ENCODE measurements around the gene MYO1G. TPM values are rescaled to one million over a fixed set of nuclear protein-coding genes. Genes with fewer than 3 reads are reported as not detected.
A peak's percentile ranks its signal among the peaks of the same experiment; 100 is the strongest.
"Not testable (repeated sequence)": the region's sequence is repeated elsewhere in the genome, so short reads cannot be mapped to it uniquely, and the experiment has no call there.

MYO1G gene
- total RNA-seq, 1 donor from 2014 or later, result 0.53 TPM

DNA sequence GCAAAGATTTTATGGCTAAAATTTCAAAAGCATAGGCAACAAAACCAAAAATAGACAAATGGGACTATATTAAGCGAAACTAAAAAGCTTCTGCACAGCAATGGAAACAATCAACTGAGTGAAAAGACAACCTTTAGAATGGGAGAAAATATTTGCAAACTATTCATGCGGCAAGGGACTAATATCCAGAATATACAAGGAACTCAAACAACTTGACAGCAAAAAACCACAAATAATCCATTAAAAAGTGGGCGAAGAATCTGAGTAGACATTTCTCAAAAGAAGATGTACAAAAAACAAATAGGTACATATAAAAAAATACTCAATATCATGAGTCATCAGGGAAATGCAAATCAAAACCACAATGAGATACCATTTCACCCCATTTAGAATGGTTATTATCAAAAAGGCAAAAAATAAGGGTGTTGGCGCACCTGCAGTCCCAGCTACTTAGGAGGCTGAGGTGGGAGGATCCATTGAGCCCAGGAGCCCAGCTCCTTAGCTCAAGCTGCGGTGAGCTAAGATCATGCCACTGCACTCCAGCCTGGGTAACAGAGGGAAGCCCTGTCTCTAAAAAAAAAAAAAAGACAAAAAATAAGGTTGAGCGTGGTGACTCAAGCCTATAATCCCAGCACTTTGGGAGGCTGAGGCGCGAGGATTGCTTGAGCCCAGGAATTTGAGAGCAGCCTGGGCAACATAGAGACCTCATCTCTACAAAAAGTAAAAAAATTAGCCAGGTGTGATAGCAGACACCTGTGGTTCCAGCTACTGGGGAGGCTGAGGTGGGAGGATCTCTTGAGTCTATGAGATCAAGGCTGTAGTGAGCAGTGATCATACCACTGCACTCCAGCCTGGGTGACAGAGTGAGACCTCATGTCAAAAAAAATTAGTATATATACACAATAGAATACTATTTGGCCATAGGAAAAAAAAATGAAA is 17.0 kb upstream of the MYO1G start:
- peaks cover 13% of the 10 kb centered on the region for H3K4me1 Mint-ChIP-seq (ENCODE audit: unreplicated experiment)
- TF ChIP-seq CTCF (conservative IDR thresholded peaks at IDR 0.05), result no peak
- no peaks in the 10 kb centered on the region for H3K36me3 Mint-ChIP-seq
- peak overlapping the region; percentile 62 for H3K4me3 Mint-ChIP-seq
- no peaks in the 10 kb centered on the region for H3K9me3 Mint-ChIP-seq
- peak overlapping the region; percentile 43 for H3K27ac Mint-ChIP-seq
- no peaks in the 10 kb centered on the region for H3K27me3 Mint-ChIP-seq
- no peak for DNase-seq (ENCODE audit: extremely low spot score, unreplicated experiment)

- H3K27ac Mint-ChIP-seq, result peak overlapping the region; percentile 37
- H3K36me3 Mint-ChIP-seq, result no peaks in the 10 kb centered on the region
- peak overlapping the region; percentile 12 for H3K4me3 Mint-ChIP-seq
- H3K27me3 Mint-ChIP-seq, result no peaks in the 10 kb centered on the region
- no peak for TF ChIP-seq CTCF (conservative IDR thresholded peaks at IDR 0.05)
- DNase-seq (ENCODE audit: extremely low spot score, unreplicated experiment), result no peak
- no peaks in the 10 kb centered on the region for H3K9me3 Mint-ChIP-seq
- peaks cover 19% of the 10 kb centered on the region for H3K4me1 Mint-ChIP-seq (ENCODE audit: unreplicated experiment)
These were observed 16.2 kb upstream of the MYO1G start for GRCh38 chr7:44994877-44995554.

DNA sequence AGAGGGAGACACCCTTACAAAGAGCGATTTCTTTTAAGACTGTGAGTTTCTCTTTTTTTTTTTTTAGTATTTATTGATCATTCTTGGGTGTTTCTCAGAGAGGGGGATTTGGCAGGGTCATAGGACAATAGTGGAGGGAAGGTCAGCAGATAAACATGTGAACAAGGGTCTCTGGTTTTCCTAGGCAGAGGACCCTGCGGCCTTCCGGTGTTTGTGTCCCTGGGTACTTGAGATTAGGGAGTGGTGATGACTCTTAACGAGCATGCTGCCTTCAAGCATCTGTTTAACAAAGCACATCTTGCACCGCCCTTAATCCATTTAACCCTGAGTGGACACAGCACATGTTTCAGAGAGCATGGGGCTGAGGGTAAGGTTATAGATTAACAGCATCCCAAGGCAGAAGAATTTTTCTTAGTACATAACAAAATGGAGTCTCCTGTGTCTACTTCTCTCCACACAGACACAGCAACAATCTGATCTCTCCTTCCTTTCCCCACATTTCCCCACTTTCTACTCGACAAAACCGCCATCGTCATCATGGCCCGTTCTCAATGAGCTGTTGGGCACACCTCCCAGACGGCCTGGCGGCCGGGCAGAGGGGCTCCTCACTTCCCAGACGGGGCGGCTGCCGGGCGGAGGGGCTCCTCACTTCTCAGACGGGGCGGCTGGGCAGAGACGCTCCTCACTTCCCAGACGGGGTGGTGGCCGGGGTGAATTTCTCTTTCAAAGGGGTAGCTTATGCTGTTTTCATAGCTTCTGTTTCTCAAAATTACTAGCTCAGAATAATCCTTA is 13.4 kb upstream of the MYO1G start:
- DNase-seq (ENCODE audit: extremely low spot score, unreplicated experiment); H3K4me3 Mint-ChIP-seq; H3K27me3 Mint-ChIP-seq; H3K36me3 Mint-ChIP-seq; H3K9me3 Mint-ChIP-seq: not testable (repeated sequence)
- peak overlapping the region; percentile 39 for H3K27ac Mint-ChIP-seq
- H3K4me1 Mint-ChIP-seq (ENCODE audit: unreplicated experiment), result peaks cover 22% of the 10 kb centered on the region

DNA sequence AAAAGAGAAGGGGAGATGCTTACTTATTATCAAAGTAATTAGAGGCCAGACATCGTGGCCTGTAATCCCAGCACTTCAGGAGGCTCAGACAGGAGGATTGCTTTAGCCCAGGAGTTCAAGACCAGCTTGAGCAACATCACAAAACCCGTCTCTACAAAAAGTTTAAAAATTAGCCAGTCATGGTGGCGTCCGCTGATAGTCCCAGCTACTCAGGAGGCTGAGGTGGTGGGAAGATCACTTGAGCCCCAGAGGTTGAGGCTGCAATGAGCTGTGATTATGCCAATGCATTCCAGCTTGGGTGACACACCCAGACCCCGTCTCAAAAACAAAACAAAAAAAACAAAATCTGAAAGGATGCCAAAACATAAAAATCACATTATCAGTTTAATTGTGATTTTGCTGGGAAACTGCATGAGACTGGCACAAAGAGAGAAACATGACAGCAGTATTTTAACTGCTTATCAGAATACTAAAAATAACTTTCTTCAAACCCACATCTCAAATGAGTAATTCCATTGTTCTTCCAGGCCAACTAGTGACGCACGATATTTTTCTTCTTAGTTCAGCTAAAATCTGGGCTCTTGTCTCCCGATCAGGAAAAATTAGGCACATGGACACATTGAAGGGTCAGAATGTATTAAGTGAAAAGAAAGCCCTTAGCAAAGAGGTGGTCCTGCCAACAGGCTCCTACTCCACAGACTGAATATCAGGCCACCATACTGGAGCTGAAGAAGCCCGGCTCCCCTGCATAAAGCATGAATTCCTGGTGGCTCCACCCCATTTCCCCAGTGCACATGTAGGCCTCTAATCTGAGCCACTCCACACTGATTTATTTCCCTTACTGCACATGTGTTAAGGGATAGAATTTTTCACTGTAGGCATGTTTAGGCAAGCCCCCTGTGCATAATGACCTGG is 11.6 kb upstream of the MYO1G start:
- TF ChIP-seq CTCF (conservative IDR thresholded peaks at IDR 0.05), result no peak
- peaks cover 35% of the 10 kb centered on the region for H3K4me1 Mint-ChIP-seq (ENCODE audit: unreplicated experiment)
- H3K36me3 Mint-ChIP-seq, result peaks cover 9% of the 10 kb centered on the region
- peak overlapping the region; percentile 85 for H3K27ac Mint-ChIP-seq
- no peaks in the 10 kb centered on the region for H3K9me3 Mint-ChIP-seq
- H3K4me3 Mint-ChIP-seq, result peak overlapping the region; percentile 76
- DNase-seq (ENCODE audit: extremely low spot score, unreplicated experiment), result no peak
- no peaks in the 10 kb centered on the region for H3K27me3 Mint-ChIP-seq

DNA sequence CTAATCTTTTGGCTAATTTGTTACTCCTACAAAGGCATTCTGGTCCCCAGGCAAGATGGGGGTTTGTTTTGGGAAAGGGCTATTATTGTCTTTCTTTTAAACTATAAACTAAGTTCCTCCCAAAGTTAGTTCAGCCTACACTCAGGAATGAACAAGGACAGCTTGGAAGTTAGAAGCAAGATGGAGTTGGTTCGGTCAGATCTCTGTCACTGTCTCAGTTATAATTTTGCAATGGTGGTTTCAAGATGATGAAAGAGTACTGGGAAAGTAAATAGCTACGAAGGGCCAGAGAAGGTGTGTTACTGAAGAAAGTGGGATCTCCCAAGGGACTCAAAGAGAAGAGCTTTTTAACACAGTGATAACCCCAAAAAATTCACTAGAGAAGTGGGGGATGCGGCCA is 10.3 kb upstream of the MYO1G start:
- H3K36me3 Mint-ChIP-seq, result peaks cover 20% of the 10 kb centered on the region
- no peak for TF ChIP-seq CTCF (conservative IDR thresholded peaks at IDR 0.05)
- no peak for DNase-seq (ENCODE audit: extremely low spot score, unreplicated experiment)
- no peak overlapping the region for H3K4me3 Mint-ChIP-seq
- H3K27ac Mint-ChIP-seq, result peak overlapping the region; percentile 32
- peaks cover 48% of the 10 kb centered on the region for H3K4me1 Mint-ChIP-seq (ENCODE audit: unreplicated experiment)
- no peaks in the 10 kb centered on the region for H3K27me3 Mint-ChIP-seq
- H3K9me3 Mint-ChIP-seq, result no peaks in the 10 kb centered on the region
